Breast epithelium (tissue), 3 donors: Measurements from ENCODE around the gene ERAS.

Experiments used
- POLR2A ChIP-seq: fragments of 450-650 bp; IDR thresholded peaks from one replicate; pipeline ENCODE4 v1.6.1; 2016; ENCODE audit warnings: antibody characterized with exemption, mild to moderate bottlenecking, moderate library complexity
- TF ChIP-seq, protein P1 (sequence below), 3 donors: fragments of 450-650 bp; IDR thresholded peaks; one replicate each; pipeline ENCODE4 v1.5.1; 2016 to 2017; ENCODE audit warnings: antibody characterized with exemption in 3 of 3, mild to moderate bottlenecking in 3 of 3, moderate library complexity in 3 of 3

DNA sequence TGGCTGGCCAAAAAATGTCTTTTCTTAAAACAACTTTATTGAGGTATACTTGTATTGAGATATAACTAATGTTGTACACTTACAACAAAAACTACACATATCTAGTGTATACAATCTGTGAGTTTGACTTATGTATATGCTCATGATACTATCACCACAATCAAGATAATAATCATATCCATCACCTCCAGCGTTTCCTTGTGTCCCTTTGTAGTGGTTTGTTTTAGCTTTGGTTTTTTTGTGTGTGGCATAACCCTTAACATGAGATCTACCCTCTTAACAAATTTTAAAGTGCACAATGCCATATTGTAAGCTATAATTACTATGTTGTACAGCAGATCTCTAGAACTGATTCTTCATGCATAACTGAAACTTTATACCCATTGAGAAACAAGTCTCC lies 22.5 kb downstream of the ERAS start:
- TF ChIP-seq, protein P1, sequence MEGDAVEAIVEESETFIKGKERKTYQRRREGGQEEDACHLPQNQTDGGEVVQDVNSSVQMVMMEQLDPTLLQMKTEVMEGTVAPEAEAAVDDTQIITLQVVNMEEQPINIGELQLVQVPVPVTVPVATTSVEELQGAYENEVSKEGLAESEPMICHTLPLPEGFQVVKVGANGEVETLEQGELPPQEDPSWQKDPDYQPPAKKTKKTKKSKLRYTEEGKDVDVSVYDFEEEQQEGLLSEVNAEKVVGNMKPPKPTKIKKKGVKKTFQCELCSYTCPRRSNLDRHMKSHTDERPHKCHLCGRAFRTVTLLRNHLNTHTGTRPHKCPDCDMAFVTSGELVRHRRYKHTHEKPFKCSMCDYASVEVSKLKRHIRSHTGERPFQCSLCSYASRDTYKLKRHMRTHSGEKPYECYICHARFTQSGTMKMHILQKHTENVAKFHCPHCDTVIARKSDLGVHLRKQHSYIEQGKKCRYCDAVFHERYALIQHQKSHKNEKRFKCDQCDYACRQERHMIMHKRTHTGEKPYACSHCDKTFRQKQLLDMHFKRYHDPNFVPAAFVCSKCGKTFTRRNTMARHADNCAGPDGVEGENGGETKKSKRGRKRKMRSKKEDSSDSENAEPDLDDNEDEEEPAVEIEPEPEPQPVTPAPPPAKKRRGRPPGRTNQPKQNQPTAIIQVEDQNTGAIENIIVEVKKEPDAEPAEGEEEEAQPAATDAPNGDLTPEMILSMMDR (IDR thresholded peaks at IDR 0.05) = no peak
- TF ChIP-seq POLR2A = no peak
